Measurements from ENCODE around the gene LRCH4.
"Not testable (repeated sequence)": the region's sequence is repeated elsewhere in the genome, so short reads cannot be mapped to it uniquely, and the experiment has no call there.

The LRCH4 gene

GRCh38 chr7:100552532-100552931, 33.4 kb downstream of the LRCH4 start:
- no peak overlapping the region for H3K4me2 ChIP-seq (ENCODE audit: insufficient read depth, low read length)
- H2AFZ ChIP-seq (ENCODE audit: low read depth, low read length) = no peak overlapping the region
- H3K4me1 ChIP-seq (ENCODE audit: insufficient read depth, low read length) = no peaks in the 10 kb centered on the region
- peaks cover 57% of the 10 kb centered on the region for H3K36me3 ChIP-seq (ENCODE audit: insufficient read depth, low read length)
- ATAC-seq (ENCODE audit: insufficient read depth, low read depth) (no peak), DNase-seq (no peak)
- H3K79me2 ChIP-seq (ENCODE audit: insufficient read depth, low read length) = no peaks in the 10 kb centered on the region
- H3K9me3 ChIP-seq (ENCODE audit: insufficient read depth, low read length, severe bottlenecking) = no peaks in the 10 kb centered on the region
- H4K20me1 ChIP-seq (ENCODE audit: insufficient read depth, low read length) = peaks cover 5% of the 10 kb centered on the region
- H3K4me3 ChIP-seq (ENCODE audit: low read depth in 1 of 2, low read length in 2 of 2) = no peak overlapping the region
- no peak overlapping the region for H3K27ac ChIP-seq (ENCODE audit: low read length)
- H3K9ac ChIP-seq (ENCODE audit: low read depth, low read length) = no peak overlapping the region
- no peaks in the 10 kb centered on the region for H3K27me3 ChIP-seq (ENCODE audit: insufficient read depth, low read length, poor library complexity)
- TF ChIP-seq, protein P1, sequence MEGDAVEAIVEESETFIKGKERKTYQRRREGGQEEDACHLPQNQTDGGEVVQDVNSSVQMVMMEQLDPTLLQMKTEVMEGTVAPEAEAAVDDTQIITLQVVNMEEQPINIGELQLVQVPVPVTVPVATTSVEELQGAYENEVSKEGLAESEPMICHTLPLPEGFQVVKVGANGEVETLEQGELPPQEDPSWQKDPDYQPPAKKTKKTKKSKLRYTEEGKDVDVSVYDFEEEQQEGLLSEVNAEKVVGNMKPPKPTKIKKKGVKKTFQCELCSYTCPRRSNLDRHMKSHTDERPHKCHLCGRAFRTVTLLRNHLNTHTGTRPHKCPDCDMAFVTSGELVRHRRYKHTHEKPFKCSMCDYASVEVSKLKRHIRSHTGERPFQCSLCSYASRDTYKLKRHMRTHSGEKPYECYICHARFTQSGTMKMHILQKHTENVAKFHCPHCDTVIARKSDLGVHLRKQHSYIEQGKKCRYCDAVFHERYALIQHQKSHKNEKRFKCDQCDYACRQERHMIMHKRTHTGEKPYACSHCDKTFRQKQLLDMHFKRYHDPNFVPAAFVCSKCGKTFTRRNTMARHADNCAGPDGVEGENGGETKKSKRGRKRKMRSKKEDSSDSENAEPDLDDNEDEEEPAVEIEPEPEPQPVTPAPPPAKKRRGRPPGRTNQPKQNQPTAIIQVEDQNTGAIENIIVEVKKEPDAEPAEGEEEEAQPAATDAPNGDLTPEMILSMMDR (IDR thresholded peaks at IDR 0.05; ENCODE audit: borderline replicate concordance, extremely low read depth, low read length, poor library complexity, severe bottlenecking) = no peak
- TF ChIP-seq EZH2 (IDR thresholded peaks at IDR 0.05; ENCODE audit: borderline replicate concordance, low read depth, low read length, severe bottlenecking) = no peak

DNA sequence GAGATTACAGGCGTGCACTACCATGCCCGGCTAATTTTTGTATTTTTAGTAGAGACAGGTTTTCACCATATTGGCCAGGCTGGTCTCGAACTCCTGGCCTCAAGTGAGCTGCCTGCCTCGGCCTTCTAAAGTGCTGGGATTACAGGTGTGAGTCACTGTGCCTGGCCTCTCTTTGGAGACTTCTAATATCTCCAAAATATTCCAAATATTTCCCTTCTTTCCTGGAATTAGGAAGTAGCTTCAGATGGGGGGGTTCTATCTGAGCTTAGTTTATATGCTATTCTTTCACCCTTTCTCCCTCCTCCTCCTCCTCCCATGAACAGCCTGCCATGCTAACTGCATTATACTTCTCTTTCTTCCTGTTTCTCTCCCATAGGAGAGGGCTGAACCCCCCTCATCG, 37.5 kb downstream of the LRCH4 start:
- not testable (repeated sequence) for H3K27ac ChIP-seq (ENCODE audit: low read length); H4K20me1 ChIP-seq (ENCODE audit: insufficient read depth, low read length); H2AFZ ChIP-seq (ENCODE audit: low read depth, low read length); DNase-seq; H3K9me3 ChIP-seq (ENCODE audit: insufficient read depth, low read length, severe bottlenecking); H3K9ac ChIP-seq (ENCODE audit: low read depth, low read length); H3K4me1 ChIP-seq (ENCODE audit: insufficient read depth, low read length); H3K27me3 ChIP-seq (ENCODE audit: insufficient read depth, low read length, poor library complexity); H3K4me3 ChIP-seq (ENCODE audit: low read depth in 1 of 2, low read length in 2 of 2); H3K4me2 ChIP-seq (ENCODE audit: insufficient read depth, low read length); ATAC-seq (ENCODE audit: insufficient read depth, low read depth)
- peaks cover 12% of the 10 kb centered on the region for H3K79me2 ChIP-seq (ENCODE audit: insufficient read depth, low read length)
- H3K36me3 ChIP-seq (ENCODE audit: insufficient read depth, low read length) = peaks cover 29% of the 10 kb centered on the region

GRCh38 chr7:100547872-100548271, 38.1 kb downstream of the LRCH4 start:
- Histone ChIP-seq H3K9ac (ENCODE audit: low read depth, low read length) (no peak overlapping the region), H3K9me3 (ENCODE audit: insufficient read depth, low read length, severe bottlenecking) (no peaks in the 10 kb centered on the region), H3K4me2 (ENCODE audit: insufficient read depth, low read length) (no peak overlapping the region), H3K4me1 (ENCODE audit: insufficient read depth, low read length) (no peaks in the 10 kb centered on the region), H3K36me3 (ENCODE audit: insufficient read depth, low read length) (peaks cover 23% of the 10 kb centered on the region), H3K27ac (ENCODE audit: low read length) (peak overlapping the region; percentile 25), H2AFZ (ENCODE audit: low read depth, low read length) (no peak overlapping the region), H3K79me2 (ENCODE audit: insufficient read depth, low read length) (peaks cover 14% of the 10 kb centered on the region), H3K4me3 (ENCODE audit: low read depth in 1 of 2, low read length in 2 of 2) (no peak overlapping the region), H4K20me1 (ENCODE audit: insufficient read depth, low read length) (peaks cover 7% of the 10 kb centered on the region; the same call in 1 of the 2 replicates), H3K27me3 (ENCODE audit: insufficient read depth, low read length, poor library complexity) (no peaks in the 10 kb centered on the region)
- no peak for TF ChIP-seq EZH2 (IDR thresholded peaks at IDR 0.05; ENCODE audit: borderline replicate concordance, low read depth, low read length, severe bottlenecking)
- TF ChIP-seq, protein P1 (IDR thresholded peaks at IDR 0.05; ENCODE audit: borderline replicate concordance, extremely low read depth, low read length, poor library complexity, severe bottlenecking) = no peak
- DNase-seq = no peak
- ATAC-seq (ENCODE audit: insufficient read depth, low read depth) = peak; percentile 12; the same call in 1 of the 3 replicates

- Histone ChIP-seq H3K27ac (ENCODE audit: low read length) (peak overlapping the region; percentile 3; the same call in 1 of the 2 replicates), H3K36me3 (ENCODE audit: insufficient read depth, low read length) (peaks cover 16% of the 10 kb centered on the region), H2AFZ (ENCODE audit: low read depth, low read length) (no peak overlapping the region), H3K4me2 (ENCODE audit: insufficient read depth, low read length) (no peak overlapping the region), H4K20me1 (ENCODE audit: insufficient read depth, low read length) (peaks cover 10% of the 10 kb centered on the region; the same call in 1 of the 2 replicates), H3K4me3 (ENCODE audit: low read depth in 1 of 2, low read length in 2 of 2) (no peak overlapping the region), H3K27me3 (ENCODE audit: insufficient read depth, low read length, poor library complexity) (no peaks in the 10 kb centered on the region), H3K9ac (ENCODE audit: low read depth, low read length) (no peak overlapping the region), H3K4me1 (ENCODE audit: insufficient read depth, low read length) (0 out of 2 replicates have a peak, but pooled peaks cover 4% of the 10 kb centered on the region), H3K9me3 (ENCODE audit: insufficient read depth, low read length, severe bottlenecking) (no peaks in the 10 kb centered on the region), H3K79me2 (ENCODE audit: insufficient read depth, low read length) (peaks cover 20% of the 10 kb centered on the region)
- TF ChIP-seq, protein P1 (IDR thresholded peaks at IDR 0.05; ENCODE audit: borderline replicate concordance, extremely low read depth, low read length, poor library complexity, severe bottlenecking) = no peak
- no peak for TF ChIP-seq EZH2 (IDR thresholded peaks at IDR 0.05; ENCODE audit: borderline replicate concordance, low read depth, low read length, severe bottlenecking)
- ATAC-seq (ENCODE audit: insufficient read depth, low read depth) (no peak), DNase-seq (no peak)
Observed at GRCh38 chr7:100546926-100547800, 38.8 kb downstream of the LRCH4 start.
